Measurements from ENCODE around the gene PREPL.
"Not testable (repeated sequence)": the region's sequence is repeated elsewhere in the genome, so short reads cannot be mapped to it uniquely, and the experiment has no call there.

The PREPL gene

DNA sequence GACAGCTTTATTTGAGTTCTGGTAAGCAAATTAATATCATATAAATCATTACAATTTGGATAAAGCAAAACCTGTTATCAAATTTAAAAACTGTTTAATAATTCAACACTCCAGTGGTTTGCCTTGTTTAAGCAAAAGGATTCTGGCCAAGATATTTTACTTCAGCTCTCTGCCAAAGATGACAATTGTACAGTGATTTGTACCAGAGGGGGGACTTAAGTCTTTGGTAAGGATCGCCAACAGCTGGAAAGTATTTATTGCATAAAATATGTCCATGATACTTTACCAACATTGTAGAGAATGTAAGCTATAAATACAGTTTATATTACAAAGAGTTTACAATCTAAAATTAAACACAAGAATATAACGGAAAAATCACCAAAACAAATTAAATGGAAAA is 13.8 kb downstream of the PREPL start:
- no peak for DNase-seq

- DNase-seq = no peak
Measured at GRCh38 chr2:44342854-44343253, 18.4 kb downstream of the PREPL start.

GRCh38 chr2:44335806-44336538 is 25.3 kb downstream of the PREPL start:
- DNase-seq = no peak

DNA sequence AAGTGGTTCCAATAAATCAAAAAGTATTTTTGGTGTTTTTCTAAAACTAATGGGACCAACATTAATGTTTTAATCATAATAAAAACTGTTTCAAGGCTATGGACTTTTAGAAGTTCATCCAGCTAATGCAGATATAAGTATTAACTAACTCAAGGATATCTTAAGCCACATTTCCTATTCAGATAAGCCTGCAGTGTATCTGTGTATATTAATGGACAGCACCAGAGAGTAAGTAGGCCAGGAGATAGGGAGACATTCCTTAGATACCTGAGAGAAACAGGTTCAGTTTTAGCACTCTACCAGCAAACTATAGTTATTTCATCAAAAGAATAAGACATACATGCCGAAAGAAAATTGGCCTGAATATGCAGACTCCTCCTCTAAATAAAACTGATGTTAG is 27.3 kb downstream of the PREPL start:
- no peak for DNase-seq

DNA sequence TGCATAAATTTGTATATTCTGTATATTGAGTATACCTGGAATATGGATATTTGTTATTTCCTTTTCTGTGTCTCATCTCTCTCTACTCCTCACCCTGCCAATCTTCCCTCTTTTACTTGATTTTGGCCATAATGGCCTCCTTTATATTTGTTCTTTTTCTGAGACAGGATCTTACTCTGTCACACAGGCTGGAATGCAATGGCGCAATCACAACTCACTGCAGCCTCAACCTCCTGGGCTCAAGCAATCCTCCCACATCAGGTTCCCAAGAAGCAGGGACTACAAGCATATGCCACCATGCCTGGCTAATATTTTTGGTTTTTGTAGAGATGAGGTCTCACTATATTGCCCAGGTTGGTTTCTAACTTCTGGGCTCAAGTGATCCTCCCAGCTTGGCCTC is 30.5 kb downstream of the PREPL start:
- no peak for DNase-seq

DNA sequence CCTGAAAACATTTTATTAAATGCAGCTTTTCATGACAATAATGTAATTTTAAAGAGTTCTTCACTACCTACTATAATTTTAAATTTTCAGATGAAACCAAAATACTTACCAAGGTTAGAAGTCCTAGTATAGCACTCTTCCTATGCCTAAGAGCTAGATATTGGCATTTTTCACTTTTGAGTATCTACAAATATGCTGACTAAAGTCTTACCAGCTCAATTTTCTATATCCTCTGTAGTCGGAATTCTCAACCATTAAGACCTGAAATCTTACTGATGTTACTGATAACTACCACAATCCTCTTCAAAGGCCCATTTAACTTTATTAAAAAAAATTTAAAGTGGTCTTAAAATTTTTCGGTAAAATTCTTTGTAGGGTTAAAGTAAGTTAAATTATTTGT is 32.0 kb downstream of the PREPL start:
- no peak for DNase-seq

DNA sequence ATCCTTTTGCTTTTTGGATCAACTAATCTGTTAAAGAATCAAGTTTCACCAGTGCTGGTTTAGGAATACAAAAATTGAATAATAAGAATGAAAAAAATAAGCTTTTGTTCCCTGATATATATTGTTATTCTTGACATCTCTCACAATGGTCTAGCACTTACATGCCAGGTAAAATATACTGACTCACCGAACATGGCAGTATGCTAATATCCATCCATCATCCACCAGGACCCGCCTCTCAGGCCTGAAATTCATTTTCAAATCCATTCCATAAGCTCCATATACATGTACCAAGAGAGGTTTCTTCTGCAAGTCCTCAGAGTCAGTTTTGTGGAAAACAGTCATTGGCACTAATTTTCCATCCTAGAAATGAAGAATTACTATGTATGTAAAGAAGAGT is 32.5 kb downstream of the PREPL start:
- no peak for DNase-seq

DNA sequence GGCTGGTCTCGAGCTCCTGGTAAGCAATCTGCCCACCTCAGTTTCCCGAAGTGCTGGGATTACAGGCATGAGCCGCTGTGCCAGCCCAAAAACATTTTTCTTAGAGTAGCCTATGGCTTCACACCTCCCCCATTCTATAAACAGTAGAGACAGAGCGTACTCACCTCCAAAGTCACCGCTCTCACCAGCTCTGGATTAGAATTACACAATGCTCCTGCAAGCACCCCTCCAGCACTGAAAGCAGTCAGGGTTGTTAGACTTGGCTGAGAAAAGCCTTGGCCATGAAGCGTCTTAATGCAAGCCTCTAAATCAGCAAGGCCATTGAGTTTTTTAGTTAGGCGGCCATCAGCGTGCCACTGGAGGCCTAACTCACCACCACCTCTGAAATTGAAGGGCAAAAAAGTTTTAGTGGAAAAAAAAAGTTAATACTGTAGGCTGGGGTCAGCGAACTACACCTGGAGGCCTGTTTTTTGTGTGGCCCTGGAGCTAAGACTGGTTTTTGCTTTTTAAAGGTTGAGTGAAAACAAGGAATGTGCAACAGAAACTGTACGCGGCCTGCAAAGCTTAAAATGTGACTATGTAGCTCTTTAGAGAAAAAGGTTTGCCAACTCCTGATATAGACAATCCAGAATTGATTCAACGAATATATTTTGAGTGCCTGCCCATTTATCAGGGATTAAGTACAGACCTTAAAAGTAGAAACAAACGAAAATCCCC is 34.6 kb downstream of the PREPL start:
- no peak for DNase-seq

DNA sequence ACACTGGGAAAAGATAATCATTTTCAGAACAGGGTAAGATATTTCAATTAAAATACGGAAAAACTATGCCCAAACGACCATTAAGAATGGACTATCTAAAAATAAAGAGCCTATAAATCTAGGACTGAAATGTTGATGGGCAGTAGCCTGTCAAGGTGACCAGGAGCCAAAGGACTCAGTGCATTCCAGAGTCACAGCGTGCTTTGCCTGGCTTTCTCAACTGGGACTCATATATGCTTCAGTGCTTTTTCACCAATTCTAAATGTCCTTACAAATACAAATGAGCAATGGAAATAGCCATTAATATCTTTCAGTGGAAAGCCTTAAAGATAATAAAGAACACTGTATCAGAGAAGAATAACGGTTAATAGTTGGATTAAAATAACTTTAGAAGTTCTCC is 35.4 kb downstream of the PREPL start:
- DNase-seq = no peak

GRCh38 chr2:44324971-44325426 is 36.3 kb downstream of the PREPL start:
- no peak for DNase-seq

- DNase-seq = no peak
Measured at GRCh38 chr2:44321360-44321759, 39.9 kb downstream of the PREPL start.

- no peak for DNase-seq
Measured at GRCh38 chr2:44320832-44321231, 40.5 kb downstream of the PREPL start.

- DNase-seq = no peak
Measured at GRCh38 chr2:44315945-44316344, 45.3 kb downstream of the PREPL start.

DNA sequence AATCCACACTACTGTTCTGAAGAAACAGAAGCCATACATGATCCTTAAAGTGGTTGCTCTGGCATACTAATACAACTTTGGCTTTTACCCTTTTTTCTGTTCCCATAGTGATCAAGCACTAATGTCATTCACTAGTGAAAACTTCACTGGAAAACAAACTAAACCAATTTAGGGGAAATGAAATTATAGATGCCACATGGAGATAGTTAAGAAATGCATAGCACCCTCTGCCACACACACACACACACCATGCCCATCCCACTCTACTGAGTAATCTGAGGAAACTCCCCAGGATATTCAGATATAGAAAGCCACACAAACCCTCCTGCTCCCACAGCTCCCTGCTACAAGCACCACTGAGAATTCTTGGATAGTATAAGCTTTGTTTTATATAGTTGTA is 46.9 kb downstream of the PREPL start:
- no peak for DNase-seq

DNA sequence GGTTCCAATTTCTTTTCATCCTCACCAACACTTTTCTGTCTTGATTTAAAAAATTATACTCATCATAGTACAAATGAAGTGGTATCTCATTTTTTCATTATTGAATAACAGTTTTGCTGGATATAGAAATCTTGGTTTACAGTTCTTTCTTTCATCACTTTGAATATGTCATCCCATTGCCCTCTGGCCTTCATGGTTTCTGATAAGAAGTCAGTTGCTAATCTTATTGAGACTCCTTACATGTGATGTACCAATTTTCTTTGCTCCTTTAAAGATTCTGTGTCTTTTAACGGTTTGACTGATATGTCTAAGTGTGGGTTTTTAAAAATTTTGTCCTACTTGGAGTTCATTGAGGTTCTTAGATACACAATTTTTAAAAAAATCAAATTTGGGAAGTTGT is 51.0 kb downstream of the PREPL start:
- no peak for DNase-seq

DNA sequence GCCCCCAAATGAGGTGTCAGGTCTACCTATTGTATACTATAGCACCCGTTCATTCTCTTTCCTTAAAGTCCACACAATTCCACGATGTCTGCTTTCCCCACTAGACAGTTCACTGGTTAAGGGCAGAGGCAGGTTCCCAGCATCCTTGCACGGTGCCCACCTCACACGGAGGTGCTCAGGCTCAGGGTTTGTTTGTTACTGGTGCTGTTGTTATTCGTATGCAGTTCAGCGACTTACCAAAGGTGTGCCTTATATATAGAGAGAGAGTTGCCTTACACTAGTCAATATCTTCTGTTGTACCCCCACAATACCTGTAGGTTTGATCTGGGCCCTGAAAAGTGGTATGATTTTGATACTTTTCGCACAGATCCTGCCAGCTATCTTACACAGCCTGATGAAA is 55.4 kb downstream of the PREPL start:
- DNase-seq = no peak

GRCh38 chr2:44304258-44304657 is 57.0 kb downstream of the PREPL start:
- DNase-seq = no peak

DNA sequence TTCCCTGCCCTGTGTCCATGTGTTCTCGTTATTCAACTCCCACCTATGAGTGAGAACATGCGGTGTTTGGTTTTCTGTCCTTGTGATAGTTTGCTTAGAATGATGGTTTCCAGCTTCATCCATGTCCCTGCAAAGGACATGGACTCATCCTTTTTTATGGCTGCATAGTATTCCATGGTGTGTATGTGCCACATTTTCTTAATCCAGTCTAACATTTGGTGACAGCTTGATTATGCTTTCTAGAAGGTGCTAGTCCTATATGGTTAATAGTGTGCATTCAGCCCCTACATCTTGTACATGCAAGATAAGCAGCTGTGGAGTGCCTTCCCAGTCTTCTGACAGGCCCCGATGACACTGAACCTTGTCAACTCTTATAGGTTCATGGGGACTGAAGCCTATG is 57.5 kb downstream of the PREPL start:
- not testable (repeated sequence) for DNase-seq

DNA sequence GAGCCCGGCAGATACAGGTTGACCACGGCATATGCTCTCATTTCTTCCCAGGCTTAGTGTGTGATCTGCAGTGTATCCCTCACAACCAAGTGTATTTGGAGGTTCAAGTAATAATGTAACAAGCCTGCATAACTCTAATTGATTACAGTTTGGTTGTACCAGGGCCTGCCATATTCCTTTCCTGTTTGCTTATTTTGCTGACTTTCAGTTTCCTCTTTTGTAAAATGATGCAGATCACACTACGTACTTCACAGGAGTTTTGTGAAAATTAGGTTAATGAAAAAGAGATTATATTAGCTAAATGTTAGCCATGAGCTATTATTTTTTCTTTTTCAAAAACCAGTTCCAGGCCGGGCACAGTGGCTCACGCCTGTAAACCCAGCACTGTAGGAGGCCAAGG is 60.2 kb downstream of the PREPL start:
- DNase-seq = no peak

- no peak for DNase-seq
Measured at GRCh38 chr2:44299635-44300034, 61.7 kb downstream of the PREPL start.

DNA sequence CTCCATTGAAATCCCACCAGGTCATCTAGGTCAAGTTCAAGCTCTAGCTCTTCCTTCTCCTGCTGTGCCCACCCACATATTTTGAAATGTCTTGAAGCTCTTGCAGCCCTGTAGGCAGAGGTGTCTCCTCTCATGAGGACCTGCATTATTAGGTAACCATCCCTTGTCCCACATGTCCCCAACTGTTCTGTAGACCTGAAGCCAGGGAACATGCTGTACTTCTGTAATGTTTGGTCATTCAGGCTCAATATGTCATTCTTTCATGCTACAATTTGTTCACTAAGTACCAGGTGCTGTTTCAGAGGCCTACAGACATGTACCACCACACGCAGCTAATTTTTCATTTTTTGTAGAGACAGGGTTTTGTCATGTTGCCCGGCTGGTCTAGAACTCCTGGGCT is 63.9 kb downstream of the PREPL start:
- DNase-seq = no peak

DNA sequence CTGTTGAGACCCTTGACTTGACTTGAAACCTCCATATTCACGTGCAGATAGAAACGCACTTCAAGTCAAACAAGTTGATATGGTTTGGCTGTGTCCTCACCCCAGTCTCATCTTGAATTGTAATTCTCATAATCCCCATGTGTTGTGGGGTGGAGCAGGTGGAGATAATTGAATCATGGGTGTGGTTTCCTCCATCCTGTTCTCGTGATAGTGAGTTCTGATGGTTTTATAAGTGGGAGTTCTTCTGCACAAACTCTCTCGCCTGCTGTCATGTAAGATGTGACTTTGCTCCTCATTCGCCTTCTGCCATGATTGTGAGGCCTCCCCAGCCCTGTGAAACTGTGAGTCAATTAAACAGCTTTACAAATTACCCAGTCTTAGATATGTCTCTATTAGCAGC is 64.6 kb downstream of the PREPL start:
- DNase-seq = no peak

DNA sequence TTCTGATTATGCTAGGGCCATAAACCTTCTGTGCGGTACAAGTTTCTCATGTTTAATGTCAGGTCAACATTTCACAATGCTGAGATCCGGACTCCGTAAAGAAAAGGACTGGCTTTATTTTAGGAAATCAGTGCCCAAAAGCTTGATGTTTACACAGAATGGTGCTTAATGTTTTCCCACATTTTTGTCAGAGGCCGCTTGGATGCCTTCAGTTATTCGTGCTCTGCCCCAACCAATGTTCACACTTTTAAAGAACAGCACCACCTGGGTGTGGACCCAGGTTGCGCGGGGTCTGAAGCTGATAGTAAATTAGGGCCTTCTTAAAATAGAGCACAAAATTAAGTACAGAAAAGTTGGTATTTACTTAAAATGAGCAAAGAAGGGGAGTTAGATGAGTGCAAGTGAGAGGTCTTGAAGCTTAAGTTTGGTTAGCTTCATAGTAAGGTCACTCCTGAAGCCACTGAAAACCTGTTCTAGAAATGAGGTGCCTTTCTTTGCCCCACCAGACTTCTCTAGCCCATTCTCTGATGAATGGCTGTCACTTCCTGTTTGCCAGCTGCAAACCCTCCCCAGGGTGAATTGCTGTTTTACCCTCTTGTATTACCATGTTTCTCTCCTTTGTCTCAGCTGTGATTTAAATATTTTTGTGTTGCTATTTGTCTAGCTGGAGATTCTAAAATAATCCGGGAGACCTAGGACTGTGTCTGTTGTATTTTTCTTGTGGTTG is 65.5 kb downstream of the PREPL start:
- no peak for DNase-seq

GRCh38 chr2:44295113-44295512 is 66.2 kb downstream of the PREPL start:
- no peak for DNase-seq
